Mesendoderm (in vitro differentiated cells): ENCODE data around the gene PAPSS2.

Source experiments
- DNase-seq: peaks from one replicate; pipeline ENCODE4 v3.0.0; 2013
- H2AK5ac ChIP-seq: 2 replicates; pipeline ENCODE4 v1.6.1; 2013; ENCODE audit warnings: low read length, inconsistent platforms
- H2BK120ac ChIP-seq: 2 replicates; pipeline ENCODE4 v1.6.1; 2013; ENCODE audit warnings: low read depth, mild to moderate bottlenecking, low read length, moderate library complexity, mixed read lengths
- H2BK15ac ChIP-seq: replicated peaks from 2 replicates; pipeline ENCODE4 v1.6.1; 2013; ENCODE audit warnings: low read depth, mild to moderate bottlenecking, moderate library complexity
- H2BK5ac ChIP-seq: 2 replicates; pipeline ENCODE4 v1.6.1; 2013; ENCODE audit warnings: low read length, inconsistent platforms
- H3K18ac ChIP-seq: 2 replicates; pipeline ENCODE4 v1.6.1; 2013; ENCODE audit warnings: mild to moderate bottlenecking, low read length, mixed read lengths
- H3K23ac ChIP-seq: one replicate; pipeline ENCODE4 v1.6.1; 2013; ENCODE audit warnings: low read length
- H3K27ac ChIP-seq: 2 replicates; pipeline ENCODE4 v1.5.1; 2013; ENCODE audit warnings: low read depth, mild to moderate bottlenecking, inconsistent platforms, low read length, moderate library complexity
- H3K27me3 ChIP-seq: 2 replicates; pipeline ENCODE4 v1.6.1; 2013; ENCODE audit warnings: low read length, control low read depth, mild to moderate bottlenecking, inconsistent platforms; ENCODE audit not compliant: insufficient read depth, poor library complexity
- H3K36me3 ChIP-seq: 2 replicates; pipeline ENCODE4 v1.6.1; 2013; ENCODE audit warnings: low read length, inconsistent platforms; ENCODE audit not compliant: control insufficient read depth, insufficient read depth
- H3K4ac ChIP-seq: one replicate; pipeline ENCODE4 v1.6.1; 2013; ENCODE audit warnings: low read depth, mild to moderate bottlenecking, low read length, moderate library complexity
- H3K4me1 ChIP-seq: 2 replicates; pipeline ENCODE4 v1.6.1; 2013; ENCODE audit warnings: low read depth, low read length, inconsistent platforms; ENCODE audit not compliant: control insufficient read depth
- H3K4me2 ChIP-seq: 2 replicates; pipeline ENCODE4 v1.6.1; 2013; ENCODE audit warnings: low read length
- H3K4me3 ChIP-seq: 2 replicates; pipeline ENCODE4 v1.5.1; 2013; ENCODE audit warnings: mild to moderate bottlenecking, low read length
- H3K56ac ChIP-seq: one replicate; pipeline ENCODE4 v1.6.1; 2013; ENCODE audit warnings: low read length
- H3K79me1 ChIP-seq: 2 replicates; pipeline ENCODE4 v1.6.1; 2013; ENCODE audit warnings: low read length, inconsistent platforms
- H3K79me2 ChIP-seq: 2 replicates; pipeline ENCODE4 v1.6.1; 2013; ENCODE audit warnings: mild to moderate bottlenecking, low read length; ENCODE audit not compliant: control insufficient read depth, insufficient read depth
- H3K9ac ChIP-seq: 2 replicates; pipeline ENCODE4 v1.6.1; 2013; ENCODE audit warnings: low read length, inconsistent platforms
- H4K5ac ChIP-seq: one replicate; pipeline ENCODE4 v1.6.1; 2013; ENCODE audit warnings: low read length
- H4K8ac ChIP-seq: one replicate; pipeline ENCODE4 v1.6.1; 2013; ENCODE audit warnings: low read depth, mild to moderate bottlenecking, control low read depth, low read length, moderate library complexity
- WGBS: extraction: QIAGEN DNeasy Blood & Tissue Kit; methylation state at CpG from one replicate; pipeline ENCODE4 v1.1.7; 2013; ENCODE audit warnings: low lambda C conversion rate, missing lambda C conversion rate; ENCODE audit not compliant: insufficient coverage; ENCODE audit errors: extremely low coverage; 5-methylcytosine and 5-hydroxymethylcytosine counted together

Gene PAPSS2

GRCh38 chr10:87696922-87697745 lies 37.5 kb downstream of the PAPSS2 start:
- Histone ChIP-seq H2BK15ac (no peak overlapping the region), H4K5ac (no peak overlapping the region), H3K27ac (no peak overlapping the region), H3K27me3 (no peaks in the 10 kb centered on the region), H2BK120ac (no peak overlapping the region), H3K36me3 (no peaks in the 10 kb centered on the region), H3K56ac (no peak overlapping the region), H3K79me1 (no peaks in the 10 kb centered on the region), H3K9ac (no peak overlapping the region), H4K8ac (no peak overlapping the region), H3K4me3 (no peak overlapping the region), H3K4me1 (no peaks in the 10 kb centered on the region), H3K4ac (no peak overlapping the region), H2BK5ac (no peak overlapping the region), H3K79me2 (no peaks in the 10 kb centered on the region), H3K18ac (no peak overlapping the region), H3K4me2 (no peak overlapping the region), H3K23ac (no peak overlapping the region), H2AK5ac (no peak overlapping the region)
- no CpG with 5 or more reads among the region's 11 CpGs for WGBS
- DNase-seq, result no peak

GRCh38 chr10:87700031-87700796 lies 40.5 kb downstream of the PAPSS2 start:
- no peaks in the 10 kb centered on the region for H3K4me1 ChIP-seq
- H3K18ac ChIP-seq, result no peak overlapping the region
- no peak overlapping the region for H2AK5ac ChIP-seq
- H4K5ac ChIP-seq, result no peak overlapping the region
- no peaks in the 10 kb centered on the region for H3K79me1 ChIP-seq
- no peaks in the 10 kb centered on the region for H3K27me3 ChIP-seq
- H3K4ac ChIP-seq, result no peak overlapping the region
- H2BK5ac ChIP-seq, result no peak overlapping the region
- H3K56ac ChIP-seq, result no peak overlapping the region
- no peak overlapping the region for H3K27ac ChIP-seq
- DNase-seq, result no peak
- H4K8ac ChIP-seq, result no peak overlapping the region
- no CpG with 5 or more reads among the region's 7 CpGs for WGBS
- no peaks in the 10 kb centered on the region for H3K79me2 ChIP-seq
- no peak overlapping the region for H3K4me3 ChIP-seq
- H2BK120ac ChIP-seq, result no peak overlapping the region
- H3K23ac ChIP-seq, result no peak overlapping the region
- no peak overlapping the region for H3K9ac ChIP-seq
- H3K36me3 ChIP-seq, result no peaks in the 10 kb centered on the region
- no peak overlapping the region for H2BK15ac ChIP-seq
- no peak overlapping the region for H3K4me2 ChIP-seq

DNA sequence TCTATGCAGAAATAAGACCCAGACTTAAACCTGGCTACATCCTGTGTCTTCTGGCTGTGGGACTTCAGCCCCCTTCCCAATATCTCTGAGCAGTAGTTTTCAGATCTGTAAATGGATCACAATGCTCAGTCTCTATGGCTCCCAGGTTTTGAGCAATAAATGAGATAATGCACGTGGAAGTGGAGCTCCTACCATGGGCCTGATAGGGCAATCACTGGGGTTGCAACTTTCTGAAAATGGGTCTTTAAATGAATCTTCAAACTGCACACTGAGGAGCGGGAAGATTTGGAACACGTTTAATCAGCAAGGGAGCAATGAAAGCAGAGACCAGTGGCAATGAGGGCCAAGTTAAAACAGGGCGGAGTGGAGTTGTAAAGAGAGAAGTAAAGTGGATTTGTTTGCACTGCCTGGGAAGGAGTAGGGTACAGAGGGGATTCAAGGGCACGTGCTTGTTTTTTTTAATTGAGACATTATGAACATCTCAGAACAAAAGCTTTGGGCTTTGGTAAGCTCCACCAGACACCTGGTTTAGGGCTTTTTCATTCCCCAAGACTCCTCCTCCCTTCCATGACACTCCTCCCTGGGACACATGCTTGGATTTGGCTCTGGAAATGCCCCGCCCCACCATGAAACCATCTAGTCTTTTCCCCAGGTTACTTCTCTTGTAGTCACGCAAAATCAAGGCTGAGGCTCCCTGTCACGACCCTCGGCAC lies 42.7 kb downstream of the PAPSS2 start:
- H3K18ac ChIP-seq, result no peak overlapping the region

DNA sequence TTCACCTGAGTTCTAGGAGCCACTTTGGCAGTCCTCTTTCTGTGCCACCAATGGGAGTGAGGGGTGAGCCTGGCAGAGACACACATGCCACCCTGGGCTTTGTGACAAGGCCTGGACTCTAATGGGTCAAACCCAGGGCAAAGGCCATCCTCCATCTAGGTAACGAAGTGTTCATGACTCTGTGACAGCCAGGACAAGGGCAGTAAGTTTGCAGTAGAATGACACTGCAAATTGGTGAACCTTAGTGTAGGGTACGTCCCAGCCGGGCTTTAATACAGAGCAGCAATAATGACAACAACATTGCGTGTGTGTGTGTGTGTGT lies 43.3 kb downstream of the PAPSS2 start:
- Histone ChIP-seq H3K79me1 (no peaks in the 10 kb centered on the region), H3K56ac (no peak overlapping the region), H4K8ac (no peak overlapping the region), H3K36me3 (no peaks in the 10 kb centered on the region), H2BK5ac (no peak overlapping the region), H3K4me2 (no peak overlapping the region), H2BK120ac (no peak overlapping the region), H2BK15ac (no peak overlapping the region), H2AK5ac (no peak overlapping the region), H3K9ac (no peak overlapping the region), H3K23ac (no peak overlapping the region), H3K79me2 (no peaks in the 10 kb centered on the region), H3K4ac (no peak overlapping the region), H3K27ac (no peak overlapping the region), H3K4me3 (no peak overlapping the region), H3K4me1 (no peaks in the 10 kb centered on the region), H3K18ac (no peak overlapping the region), H3K27me3 (no peaks in the 10 kb centered on the region), H4K5ac (no peak overlapping the region)
- no peak for DNase-seq
- no CpG with 5 or more reads among the region's 4 CpGs for WGBS

More for the DNA sequence above, 42.7 kb downstream of the PAPSS2 start:
- no peak overlapping the region for H2BK15ac ChIP-seq
- no peaks in the 10 kb centered on the region for H3K79me1 ChIP-seq
- no peak overlapping the region for H3K23ac ChIP-seq
- no peak for DNase-seq
- H3K56ac ChIP-seq, result no peak overlapping the region
- no peak overlapping the region for H2AK5ac ChIP-seq
- no peak overlapping the region for H3K4me3 ChIP-seq
- no peak overlapping the region for H3K27ac ChIP-seq
- no peak overlapping the region for H4K8ac ChIP-seq
- H3K4me2 ChIP-seq, result no peak overlapping the region
- H3K79me2 ChIP-seq, result no peaks in the 10 kb centered on the region
- no peak overlapping the region for H2BK5ac ChIP-seq
- H4K5ac ChIP-seq, result no peak overlapping the region
- no peak overlapping the region for H2BK120ac ChIP-seq
- H3K27me3 ChIP-seq, result no peaks in the 10 kb centered on the region
- no CpG with 5 or more reads among the region's 9 CpGs for WGBS
- no peaks in the 10 kb centered on the region for H3K4me1 ChIP-seq
- no peaks in the 10 kb centered on the region for H3K36me3 ChIP-seq
- no peak overlapping the region for H3K9ac ChIP-seq
- H3K4ac ChIP-seq, result no peak overlapping the region

GRCh38 chr10:87703771-87704170 lies 44.1 kb downstream of the PAPSS2 start:
- Histone ChIP-seq H3K4me3 (no peak overlapping the region), H2BK15ac (no peak overlapping the region), H3K79me1 (no peaks in the 10 kb centered on the region), H2BK120ac (no peak overlapping the region), H3K27ac (no peak overlapping the region), H3K18ac (no peak overlapping the region), H3K9ac (no peak overlapping the region), H3K4me1 (no peaks in the 10 kb centered on the region), H3K4ac (no peak overlapping the region), H4K8ac (no peak overlapping the region), H3K36me3 (no peaks in the 10 kb centered on the region), H3K4me2 (no peak overlapping the region), H2AK5ac (no peak overlapping the region), H3K23ac (no peak overlapping the region), H3K27me3 (no peaks in the 10 kb centered on the region), H3K56ac (no peak overlapping the region), H4K5ac (no peak overlapping the region), H2BK5ac (no peak overlapping the region), H3K79me2 (no peaks in the 10 kb centered on the region)
- no CpG with 5 or more reads among the region's 1 CpG for WGBS
- no peak for DNase-seq
